ENCODE measurements around the gene PCGF2. TPM values are rescaled to one million over a fixed set of nuclear protein-coding genes. Genes with fewer than 3 reads are reported as not detected.

Gene PCGF2
- total and polyA plus RNA-seq, 9 of the 15 experiments (the other 6 are each of a cell fraction or from before 2014, with no cell fraction given), result 1.3 to 33.4 (median 7.0) TPM

- WGBS (ENCODE audit: insufficient coverage, low coverage, missing lambda C conversion rate), result 68% methylated on average over 5 of the region's 5 CpGs
- no peak for TF ChIP-seq SOX6 (IDR thresholded peaks at IDR 0.05)
- no peak for TF ChIP-seq FOSL1 (tag; conservative IDR thresholded peaks at IDR 0.05)
- TF ChIP-seq CHD4 (IDR thresholded peaks at IDR 0.05; ENCODE audit: insufficient read depth, insufficient replicate concordance, low read depth, low read length, poor library complexity, severe bottlenecking), result no peak
- TF ChIP-seq SP1 (CRISPR knock-in tag; IDR thresholded peaks at IDR 0.05), result no peak
- TF ChIP-seq FOXA3 (CRISPR knock-in tag; conservative IDR thresholded peaks at IDR 0.05 in 1 of 2, IDR thresholded peaks at IDR 0.05 in 1 of 2), result no peak
- TF ChIP-seq ZNF398 (CRISPR knock-in tag; IDR thresholded peaks at IDR 0.05), result no peak
- TF ChIP-seq PTBP1 (IDR thresholded peaks at IDR 0.05; ENCODE audit: low read depth, low read length), result no peak
- TF ChIP-seq HNRNPLL (IDR thresholded peaks at IDR 0.05; ENCODE audit: low read depth, low read length, poor library complexity, severe bottlenecking), result no peak
- ATAC-seq (no peak), DNase-seq (ENCODE audit: extremely low read depth in 1 of 4, low spot score in 3 of 4) (no peak), FAIRE-seq (no peak)
- Histone ChIP-seq H3K9ac (ENCODE audit: insufficient read depth in 1 of 2, low read depth in 2 of 2, low read length in 2 of 2) (no peak overlapping the region; a peak in 1 of 4 replicates), H2AFZ (ENCODE audit: low read depth, low read length) (no peak overlapping the region), H3K4me3 (no peak overlapping the region), H3K79me2 (ENCODE audit: control insufficient read depth, insufficient read depth, low read length) (peaks cover 14% of the 10 kb centered on the region), H3K36me3 (ENCODE audit: control insufficient read depth, insufficient read depth, low read length) (no peaks in the 10 kb centered on the region), H3K4me1 (replicated peaks in 1 of 2; ENCODE audit: control insufficient read depth in 2 of 2, insufficient read depth in 2 of 2, low read length in 2 of 2) (peaks cover 17 to 46% of the 10 kb centered on the region in 2 experiments), H3K9me3 (replicated peaks; ENCODE audit: control insufficient read depth, insufficient read depth, low read depth, low read length) (no peaks in the 10 kb centered on the region), H3K27ac (ENCODE audit: extremely low read depth, low read depth, low read length) (no peak overlapping the region), H3K9me1 (ENCODE audit: control insufficient read depth, insufficient read depth, low read length) (no peaks in the 10 kb centered on the region), H4K20me1 (replicated peaks; ENCODE audit: control insufficient read depth, insufficient read depth, low read length) (no peaks in the 10 kb centered on the region), H3K4me2 (ENCODE audit: insufficient read depth, low read length) (no peak overlapping the region), H3K27me3 (ENCODE audit: control insufficient read depth in 2 of 2, insufficient read depth in 2 of 2, low read length in 2 of 2) (no peaks in the 10 kb centered on the region)
- no TSS peak for BruUV-seq (replicated peaks)
- in situ Hi-C loops (cut with MboI), result no loop called here
- POLR2A ChIA-PET, result no interaction called here
- intact Hi-C loops (cut with micrococcal nuclease), result no loop called here
- CTCF ChIA-PET (ENCODE audit: low intra/inter-chr PET ratio), result no interaction called here
Measured at GRCh38 chr17:38698760-38699159, 49.4 kb downstream of the PCGF2 start.

Data from K562 (cell line).